Measurements from ENCODE around the gene KLKB1. TPM values are rescaled to one million over a fixed set of nuclear protein-coding genes. Genes with fewer than 3 reads are reported as not detected.

The KLKB1 gene
- total RNA-seq, 6 experiments from 2014 or later: not detected

DNA sequence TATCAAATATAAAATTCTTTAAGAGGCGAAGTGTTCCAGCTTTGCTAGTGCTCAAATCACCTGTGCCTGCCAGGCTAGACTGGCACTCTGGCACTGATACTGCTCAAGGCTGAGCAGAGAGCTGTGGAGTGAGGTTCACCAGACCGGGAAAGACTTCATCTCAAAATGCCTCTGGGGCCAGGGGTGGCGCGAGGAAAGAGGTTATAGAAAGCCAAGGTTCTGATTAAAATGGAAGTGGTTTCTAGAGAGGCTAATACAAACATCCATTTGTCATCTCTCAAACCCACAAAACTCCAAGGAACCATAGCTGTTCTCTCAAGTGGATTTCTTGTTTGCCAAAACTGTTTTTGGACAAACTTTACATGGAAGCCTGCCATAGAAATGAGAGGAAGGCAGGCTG is 80.2 kb downstream of the KLKB1 start:
- no peaks in the 10 kb centered on the region for H3K36me3 Mint-ChIP-seq (ENCODE audit: low read depth)
- no peak overlapping the region for H3K27ac Mint-ChIP-seq
- no peak for TF ChIP-seq CTCF (IDR thresholded peaks at IDR 0.05)
- DNase-seq: no peak
- H3K9me3 Mint-ChIP-seq: no peaks in the 10 kb centered on the region
- H3K4me3 Mint-ChIP-seq: no peak overlapping the region
- H3K4me1 Mint-ChIP-seq (ENCODE audit: low read depth): peaks cover 6% of the 10 kb centered on the region; the same call in 1 of the 2 replicates
- peaks cover 11% of the 10 kb centered on the region for H3K27me3 Mint-ChIP-seq (ENCODE audit: insufficient read depth)

DNA sequence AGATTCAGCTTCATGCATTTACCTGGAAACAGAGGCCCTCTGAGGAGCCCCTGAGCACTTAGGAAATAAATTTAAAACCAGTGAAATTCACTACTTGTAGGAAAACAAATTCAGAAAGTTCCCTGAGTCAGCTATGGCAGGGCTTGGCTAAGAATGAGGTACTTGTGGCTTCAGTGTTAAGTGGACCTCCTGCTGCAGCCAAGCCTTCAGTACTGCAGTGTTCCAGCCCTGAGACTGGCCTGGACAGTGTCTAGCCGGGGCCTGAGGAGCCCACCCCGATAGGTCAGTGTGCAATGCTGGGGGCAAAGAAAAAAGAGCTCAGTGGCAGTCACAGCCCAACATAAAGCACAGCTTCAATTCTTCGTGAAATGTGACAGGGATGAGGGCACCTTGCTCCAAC is 80.6 kb downstream of the KLKB1 start:
- peaks cover 11% of the 10 kb centered on the region for H3K27me3 Mint-ChIP-seq (ENCODE audit: insufficient read depth)
- TF ChIP-seq CTCF (IDR thresholded peaks at IDR 0.05): no peak
- H3K36me3 Mint-ChIP-seq (ENCODE audit: low read depth): no peaks in the 10 kb centered on the region
- H3K4me1 Mint-ChIP-seq (ENCODE audit: low read depth): peaks cover 6% of the 10 kb centered on the region; the same call in 1 of the 2 replicates
- DNase-seq: no peak
- no peak overlapping the region for H3K27ac Mint-ChIP-seq
- H3K4me3 Mint-ChIP-seq: no peak overlapping the region
- no peaks in the 10 kb centered on the region for H3K9me3 Mint-ChIP-seq

Other genes starting within 250 kb of the KLKB1 start
- gene TLR3, start 158.4 kb upstream of the KLKB1 start, total RNA-seq (2021; fragmentation: NEBNext Ultra II Directional; extraction: Animal tissue kit (Norgen Biotek cat#: 25700)): under 1 TPM; 0.20 to 0.90 (median 0.45) TPM
- gene FAM149A, start 122.8 kb upstream of the KLKB1 start, total RNA-seq (2021; fragmentation: NEBNext Ultra II Directional; extraction: Animal tissue kit (Norgen Biotek cat#: 25700)): not detected
- 1 to 10 TPM; 4.8 to 8.4 (median 6.1) TPM for gene CYP4V2, start 35.9 kb upstream of the KLKB1 start, total RNA-seq (2021; fragmentation: NEBNext Ultra II Directional; extraction: Animal tissue kit (Norgen Biotek cat#: 25700))
- gene F11, start 38.7 kb downstream of the KLKB1 start, total RNA-seq (2021; fragmentation: NEBNext Ultra II Directional; extraction: Animal tissue kit (Norgen Biotek cat#: 25700)): not detected